ENCODE measurements around the gene FAM216B. TPM values are rescaled to one million over a fixed set of nuclear protein-coding genes. Genes with fewer than 3 reads are reported as not detected.

FAM216B gene
- total and polyA plus RNA-seq, 8 donors: under 0.01 to 0.18 (median 0.03) TPM; not detected in 5

GRCh38 chr13:42807866-42808265 lies 26.5 kb downstream of the FAM216B start:
- intact Hi-C loops (cut with DNase I; ENCODE audit: low total_unique reads): no loop called here
- Histone ChIP-seq H3K36me3 (no peaks in the 10 kb centered on the region), H3K9me3 (no peaks in the 10 kb centered on the region), H3K27ac (no peak overlapping the region), H3K4me3 (no peak overlapping the region), H3K4me1 (no peaks in the 10 kb centered on the region), H3K27me3 (peaks cover 0 to 7% (median 0%) of the 10 kb centered on the region in 3 donors)
- whole genome bisulfite sequencing, 5 donors: 68 to 82% (median 75%) methylated on average over 4 of the region's 4 CpGs
- TF ChIP-seq CTCF (IDR thresholded peaks at IDR 0.05) (no peak), POLR2A (IDR thresholded peaks at IDR 0.05) (no peak), EP300 (IDR thresholded peaks at IDR 0.05) (no peak), POLR2AphosphoS5 (IDR thresholded peaks at IDR 0.05) (no peak)
- DNase-seq: no peak

- TF ChIP-seq EP300 (IDR thresholded peaks at IDR 0.05) (no peak), POLR2A (IDR thresholded peaks at IDR 0.05) (no peak), CTCF (IDR thresholded peaks at IDR 0.05) (no peak), POLR2AphosphoS5 (IDR thresholded peaks at IDR 0.05) (no peak)
- Histone ChIP-seq H3K9me3 (no peaks in the 10 kb centered on the region), H3K4me3 (no peak overlapping the region), H3K27ac (no peak overlapping the region), H3K36me3 (no peaks in the 10 kb centered on the region), H3K27me3 (peaks cover 0 to 7% (median 0%) of the 10 kb centered on the region in 3 donors), H3K4me1 (no peaks in the 10 kb centered on the region)
- 66 to 80% (median 76%) methylated on average over 5 of the region's 5 CpGs for WGBS, 5 donors
- no peak for DNase-seq
- intact Hi-C loops (cut with DNase I; ENCODE audit: low total_unique reads): no loop called here
These were observed 27.1 kb downstream of the FAM216B start for GRCh38 chr13:42808341-42808940.

GRCh38 chr13:42812316-42812715 lies 30.9 kb downstream of the FAM216B start:
- H3K9me3 ChIP-seq: no peaks in the 10 kb centered on the region
- 75 to 85% (median 85%) methylated on average over 5 of the region's 5 CpGs for WGBS, 5 donors
- DNase-seq: no peak
- intact Hi-C loops (cut with DNase I; ENCODE audit: low total_unique reads): no loop called here
- H3K27ac ChIP-seq: no peak overlapping the region
- no peaks in the 10 kb centered on the region for H3K36me3 ChIP-seq
- no peaks in the 10 kb centered on the region for H3K4me1 ChIP-seq
- TF ChIP-seq POLR2A (IDR thresholded peaks at IDR 0.05) (no peak), POLR2AphosphoS5 (IDR thresholded peaks at IDR 0.05) (no peak), CTCF (IDR thresholded peaks at IDR 0.05) (no peak)
- no peak overlapping the region for H3K4me3 ChIP-seq
- peaks cover 0 to 5% (median 0%) of the 10 kb centered on the region in 3 donors for H3K27me3 ChIP-seq

- peaks cover 0 to 8% (median 2%) of the 10 kb centered on the region in 4 donors for H3K9me3 ChIP-seq
- intact Hi-C loops (cut with DNase I; ENCODE audit: low total_unique reads): no loop called here
- DNase-seq: no peak
- no peaks in the 10 kb centered on the region for H3K36me3 ChIP-seq
- H3K4me3 ChIP-seq: no peak overlapping the region
- no peaks in the 10 kb centered on the region for H3K27me3 ChIP-seq
- H3K4me1 ChIP-seq: no peaks in the 10 kb centered on the region
- TF ChIP-seq POLR2AphosphoS5 (IDR thresholded peaks at IDR 0.05) (no peak), EP300 (IDR thresholded peaks at IDR 0.05) (no peak), CTCF (IDR thresholded peaks at IDR 0.05) (no peak), POLR2A (IDR thresholded peaks at IDR 0.05) (no peak)
- H3K27ac ChIP-seq: no peak overlapping the region
These were observed 33.5 kb downstream of the FAM216B start for GRCh38 chr13:42814868-42815267.
